LNCaP clone FGC (cell line): ENCODE data around the gene GREM1.

ENCODE experiments used
- DNase-seq: peaks from one replicate; pipeline ENCODE4 v3.0.0-alpha.2; 2011; ENCODE audit warnings: low read depth
- H3K4me3 ChIP-seq: 2 replicates; pipeline ENCODE4 v1.5.1; 2011; ENCODE audit warnings: mild to moderate bottlenecking, low read depth, low read length, control low read depth
- TF ChIP-seq, protein P1 (sequence below): IDR thresholded peaks from 2 replicates; pipeline ENCODE4 v1.5.1; 2012; ENCODE audit warnings: mild to moderate bottlenecking; ENCODE audit not compliant: control insufficient read depth, insufficient read depth; ENCODE audit errors: extremely low read depth

Gene GREM1

DNA sequence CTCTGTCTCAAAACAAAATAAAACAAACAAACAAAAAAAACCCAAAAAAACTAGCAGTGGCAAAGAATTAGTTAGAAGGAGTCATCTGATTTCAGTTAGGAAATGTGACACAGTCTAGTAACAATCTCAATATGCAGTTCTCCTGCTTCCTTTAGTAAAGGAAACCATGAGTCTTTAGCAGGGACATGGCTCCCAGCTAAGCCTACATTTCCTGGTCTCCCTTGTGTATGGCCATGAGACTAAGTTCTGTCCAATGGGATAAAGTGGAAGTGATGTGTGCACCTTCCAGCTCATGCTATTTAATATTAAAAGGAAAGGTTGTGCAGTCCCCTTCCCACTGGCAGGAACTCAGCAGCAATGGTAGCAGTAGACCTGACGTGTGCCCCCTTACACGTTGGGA, 74.6 kb downstream of the GREM1 start:
- no peak for DNase-seq
- TF ChIP-seq, protein P1, sequence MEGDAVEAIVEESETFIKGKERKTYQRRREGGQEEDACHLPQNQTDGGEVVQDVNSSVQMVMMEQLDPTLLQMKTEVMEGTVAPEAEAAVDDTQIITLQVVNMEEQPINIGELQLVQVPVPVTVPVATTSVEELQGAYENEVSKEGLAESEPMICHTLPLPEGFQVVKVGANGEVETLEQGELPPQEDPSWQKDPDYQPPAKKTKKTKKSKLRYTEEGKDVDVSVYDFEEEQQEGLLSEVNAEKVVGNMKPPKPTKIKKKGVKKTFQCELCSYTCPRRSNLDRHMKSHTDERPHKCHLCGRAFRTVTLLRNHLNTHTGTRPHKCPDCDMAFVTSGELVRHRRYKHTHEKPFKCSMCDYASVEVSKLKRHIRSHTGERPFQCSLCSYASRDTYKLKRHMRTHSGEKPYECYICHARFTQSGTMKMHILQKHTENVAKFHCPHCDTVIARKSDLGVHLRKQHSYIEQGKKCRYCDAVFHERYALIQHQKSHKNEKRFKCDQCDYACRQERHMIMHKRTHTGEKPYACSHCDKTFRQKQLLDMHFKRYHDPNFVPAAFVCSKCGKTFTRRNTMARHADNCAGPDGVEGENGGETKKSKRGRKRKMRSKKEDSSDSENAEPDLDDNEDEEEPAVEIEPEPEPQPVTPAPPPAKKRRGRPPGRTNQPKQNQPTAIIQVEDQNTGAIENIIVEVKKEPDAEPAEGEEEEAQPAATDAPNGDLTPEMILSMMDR = no peak
- no peak overlapping the region for H3K4me3 ChIP-seq
